GM19438 (cell line): ENCODE data around the gene ANKRD10.

Experiments used
- ATAC-seq: cut with Tn5 transposase; IDR thresholded peaks from one replicate; pipeline ENCODE4 v1.9.1; 2021; ENCODE audit warnings: low read depth; ENCODE audit not compliant: unreplicated experiment

The ANKRD10 gene

GRCh38 chr13:110836605-110836903, 78.3 kb downstream of the ANKRD10 start:
- ATAC-seq = no peak

- no peak for ATAC-seq
Measured at GRCh38 chr13:110835721-110836604, 78.9 kb downstream of the ANKRD10 start.

GRCh38 chr13:110834572-110834971, 80.3 kb downstream of the ANKRD10 start:
- no peak for ATAC-seq

- no peak for ATAC-seq
Measured at GRCh38 chr13:110832531-110832930, 82.3 kb downstream of the ANKRD10 start.

- no peak for ATAC-seq
Measured at GRCh38 chr13:110832205-110832479, 82.7 kb downstream of the ANKRD10 start.

GRCh38 chr13:110831437-110832204, 83.2 kb downstream of the ANKRD10 start:
- no peak for ATAC-seq

GRCh38 chr13:110830800-110831371, 84.0 kb downstream of the ANKRD10 start:
- no peak for ATAC-seq

GRCh38 chr13:110830331-110830730, 84.5 kb downstream of the ANKRD10 start:
- ATAC-seq = no peak

- ATAC-seq = no peak
Measured at GRCh38 chr13:110829486-110829885, 85.4 kb downstream of the ANKRD10 start.

- no peak for ATAC-seq
Measured at GRCh38 chr13:110828705-110829104, 86.2 kb downstream of the ANKRD10 start.
